PFSK-1 (cell line): ENCODE measurements around the gene NCKIPSD.

Experiments used
- POLR2AphosphoS5 ChIP-seq: IDR thresholded peaks from 2 replicates; pipeline ENCODE4 v1.6.1; 2012; ENCODE audit warnings: low read depth, mild to moderate bottlenecking, control low read depth, low read length, moderate library complexity
- SIN3A ChIP-seq: IDR thresholded peaks from 2 replicates; pipeline ENCODE4 v1.6.1; 2012; ENCODE audit warnings: mild to moderate bottlenecking, low read length, moderate library complexity, borderline replicate concordance; ENCODE audit not compliant: insufficient read depth
- TAF1 ChIP-seq: IDR thresholded peaks from 2 replicates; pipeline ENCODE4 v1.6.1; 2012; ENCODE audit warnings: low read length, control low read depth, borderline replicate concordance; ENCODE audit not compliant: insufficient read depth
- TF ChIP-seq, protein P1 (sequence below), 2 experiments: IDR thresholded peaks; 2 replicates each; pipeline versions ENCODE4 v1.6.1 to v1.8.0; 2011 to 2012; ENCODE audit warnings: low read depth in 2 of 2, low read length in 2 of 2, control low read depth in 1 of 2, inconsistent platforms in 1 of 2, mild to moderate bottlenecking in 1 of 2, moderate library complexity in 1 of 2; ENCODE audit not compliant: insufficient read depth in 1 of 2

DNA sequence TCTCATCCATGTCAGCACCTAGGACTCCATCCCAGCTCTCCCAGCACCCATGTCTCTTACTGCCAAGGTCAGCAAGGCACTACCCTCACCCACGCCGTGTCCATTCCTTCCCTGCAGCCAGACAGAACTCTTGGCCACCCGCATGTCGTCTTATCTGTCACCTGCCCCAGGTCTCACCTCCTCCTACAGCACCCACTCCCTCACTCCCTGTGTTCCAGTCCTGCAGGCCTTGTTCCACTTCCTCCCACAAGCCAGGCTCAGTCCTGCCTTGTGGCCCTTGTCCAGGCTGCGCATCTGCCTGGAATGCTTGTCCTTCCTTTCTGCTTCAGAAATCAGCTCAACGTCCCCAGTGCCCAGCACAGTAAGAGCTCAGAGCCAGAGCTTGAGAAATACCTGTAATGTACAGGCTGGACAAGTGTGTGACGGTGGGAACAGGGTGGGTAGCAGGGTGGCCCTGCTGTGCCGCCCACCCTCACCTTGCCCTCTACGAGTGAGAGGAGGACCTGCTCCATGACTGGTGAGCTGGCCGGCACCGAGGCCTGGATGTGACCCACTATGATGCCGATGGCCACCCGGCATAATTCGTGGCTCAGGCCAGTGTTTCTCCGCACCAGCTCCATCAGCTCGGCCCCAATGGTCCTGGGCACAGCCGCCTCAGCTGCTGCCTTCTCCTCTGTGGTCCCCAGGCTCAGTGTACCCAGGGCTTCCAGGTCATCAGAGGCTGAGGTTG lies 4.7 kb downstream of the NCKIPSD start:
- TF ChIP-seq SIN3A (no peak), TAF1 (no peak), POLR2AphosphoS5 (no peak)
- TF ChIP-seq, protein P1, sequence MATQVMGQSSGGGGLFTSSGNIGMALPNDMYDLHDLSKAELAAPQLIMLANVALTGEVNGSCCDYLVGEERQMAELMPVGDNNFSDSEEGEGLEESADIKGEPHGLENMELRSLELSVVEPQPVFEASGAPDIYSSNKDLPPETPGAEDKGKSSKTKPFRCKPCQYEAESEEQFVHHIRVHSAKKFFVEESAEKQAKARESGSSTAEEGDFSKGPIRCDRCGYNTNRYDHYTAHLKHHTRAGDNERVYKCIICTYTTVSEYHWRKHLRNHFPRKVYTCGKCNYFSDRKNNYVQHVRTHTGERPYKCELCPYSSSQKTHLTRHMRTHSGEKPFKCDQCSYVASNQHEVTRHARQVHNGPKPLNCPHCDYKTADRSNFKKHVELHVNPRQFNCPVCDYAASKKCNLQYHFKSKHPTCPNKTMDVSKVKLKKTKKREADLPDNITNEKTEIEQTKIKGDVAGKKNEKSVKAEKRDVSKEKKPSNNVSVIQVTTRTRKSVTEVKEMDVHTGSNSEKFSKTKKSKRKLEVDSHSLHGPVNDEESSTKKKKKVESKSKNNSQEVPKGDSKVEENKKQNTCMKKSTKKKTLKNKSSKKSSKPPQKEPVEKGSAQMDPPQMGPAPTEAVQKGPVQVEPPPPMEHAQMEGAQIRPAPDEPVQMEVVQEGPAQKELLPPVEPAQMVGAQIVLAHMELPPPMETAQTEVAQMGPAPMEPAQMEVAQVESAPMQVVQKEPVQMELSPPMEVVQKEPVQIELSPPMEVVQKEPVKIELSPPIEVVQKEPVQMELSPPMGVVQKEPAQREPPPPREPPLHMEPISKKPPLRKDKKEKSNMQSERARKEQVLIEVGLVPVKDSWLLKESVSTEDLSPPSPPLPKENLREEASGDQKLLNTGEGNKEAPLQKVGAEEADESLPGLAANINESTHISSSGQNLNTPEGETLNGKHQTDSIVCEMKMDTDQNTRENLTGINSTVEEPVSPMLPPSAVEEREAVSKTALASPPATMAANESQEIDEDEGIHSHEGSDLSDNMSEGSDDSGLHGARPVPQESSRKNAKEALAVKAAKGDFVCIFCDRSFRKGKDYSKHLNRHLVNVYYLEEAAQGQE (IDR thresholded peaks at IDR 0.05; ENCODE audit: insufficient read depth in 1 of 2, low read depth in 2 of 2, low read length in 2 of 2) = no peak
